Stimulated activated CD8-positive, alpha-beta memory T cell treated with anti-CD3 and anti-CD28 coated beads, Interleukin-7, amount 100 ng/mL, for 1 hour (primary cell): Measurements from ENCODE around the gene TSSK3.

Experiments
- DNase-seq, 2 donors: peaks; one replicate each; pipeline ENCODE4 v3.0.0-alpha.2; 2020; ENCODE audit warnings: low read depth in 2 of 2

The TSSK3 gene

GRCh38 chr1:32362474-32363313, at the start of gene TSSK3, which contains the start of gene FAM229A:
TSS of gene TSSK3 (plus strand) at chr1:32362539. CDS start at chr1:32362702, 163 bp downstream.
TSS of gene FAM229A (minus strand) at chr1:32362485. CDS start at chr1:32362091, 394 bp downstream.
- no peak for DNase-seq

GRCh38 chr1:32316903-32317277, 45.4 kb upstream of the TSSK3 start:
- DNase-seq: no peak

GRCh38 chr1:32318127-32318869, 44.0 kb upstream of the TSSK3 start:
- DNase-seq: no peak

GRCh38 chr1:32321712-32322291, 40.5 kb upstream of the TSSK3 start:
- no peak for DNase-seq

- DNase-seq: no peak
Observed at GRCh38 chr1:32327204-32327603, 35.1 kb upstream of the TSSK3 start.

GRCh38 chr1:32329931-32330466, 32.3 kb upstream of the TSSK3 start:
- DNase-seq: no peak

- DNase-seq: no peak
Observed at GRCh38 chr1:32330558-32331151, 31.7 kb upstream of the TSSK3 start.

GRCh38 chr1:32331549-32331948, 30.8 kb upstream of the TSSK3 start:
- DNase-seq: no peak

- no peak for DNase-seq
Observed at GRCh38 chr1:32332290-32333079, 29.9 kb upstream of the TSSK3 start.

- no peak for DNase-seq
Observed at GRCh38 chr1:32333251-32333963, 28.9 kb upstream of the TSSK3 start.

GRCh38 chr1:32334274-32334861, 28.0 kb upstream of the TSSK3 start:
- DNase-seq: no peak

- DNase-seq: peak; percentile 36 to 44
Observed at GRCh38 chr1:32334864-32335534, 27.3 kb upstream of the TSSK3 start.

- DNase-seq: no peak
Observed at GRCh38 chr1:32335535-32335789, 26.9 kb upstream of the TSSK3 start.

- DNase-seq: peak; percentile 75 to 78
Observed at GRCh38 chr1:32335790-32336590, 26.3 kb upstream of the TSSK3 start, which contains the start of gene MARCKSL1. TSS of gene MARCKSL1 (minus strand) at chr1:32336233. CDS start at chr1:32336033, 200 bp downstream.

GRCh38 chr1:32336591-32336932, 25.8 kb upstream of the TSSK3 start:
- DNase-seq: no peak

GRCh38 chr1:32336963-32337675, 25.2 kb upstream of the TSSK3 start:
- DNase-seq: peak in 1 of 2 donors; percentile 28

- DNase-seq: no peak
Observed at GRCh38 chr1:32337855-32338636, 24.3 kb upstream of the TSSK3 start.
